Stimulated activated naive B cell treated with anti-CD40 and anti-IgM and Interleukin-4, amounts not matched to agents 10 μg/mL and 1 μg/mL and 100 μg/mL, for 72 hours (primary cell): ENCODE results near the gene SRPX2.

Source experiments
- ATAC-seq, 2 donors: fragments of 150-1000 bp; cut with Tn5 transposase; replicated peaks; 2 replicates each; pipeline ENCODE4 v1.10.0; 2021; ENCODE audit warnings: moderate library complexity in 1 of 2
- DNase-seq: peaks from one replicate; pipeline ENCODE4 v3.0.0; 2021
- H3K27ac Mint-ChIP-seq: one replicate; pipeline ENCODE4 v1.8.0; 2022; ENCODE audit warnings: mild to moderate bottlenecking, mixed read lengths
- H3K27me3 Mint-ChIP-seq, 2 donors: one replicate each; pipeline ENCODE4 v1.8.0; 2022; ENCODE audit warnings: mixed read lengths in 2 of 2
- H3K36me3 Mint-ChIP-seq, 2 donors: one replicate each; pipeline ENCODE4 v1.8.0; 2022; ENCODE audit warnings: mixed read lengths in 2 of 2, mild to moderate bottlenecking in 1 of 2
- H3K4me1 Mint-ChIP-seq, 2 donors: one replicate each; pipeline ENCODE4 v1.8.0; 2022; ENCODE audit warnings: mixed read lengths in 2 of 2, mild to moderate bottlenecking in 1 of 2
- H3K4me3 Mint-ChIP-seq, 2 donors: one replicate each; pipeline ENCODE4 v1.8.0; 2022; ENCODE audit warnings: mild to moderate bottlenecking in 2 of 2, mixed read lengths in 2 of 2, moderate library complexity in 1 of 2
- H3K9me3 Mint-ChIP-seq, 2 donors: one replicate each; pipeline ENCODE4 v1.8.0; 2022; ENCODE audit warnings: mixed read lengths in 2 of 2, mild to moderate bottlenecking in 1 of 2

SRPX2 gene

DNA sequence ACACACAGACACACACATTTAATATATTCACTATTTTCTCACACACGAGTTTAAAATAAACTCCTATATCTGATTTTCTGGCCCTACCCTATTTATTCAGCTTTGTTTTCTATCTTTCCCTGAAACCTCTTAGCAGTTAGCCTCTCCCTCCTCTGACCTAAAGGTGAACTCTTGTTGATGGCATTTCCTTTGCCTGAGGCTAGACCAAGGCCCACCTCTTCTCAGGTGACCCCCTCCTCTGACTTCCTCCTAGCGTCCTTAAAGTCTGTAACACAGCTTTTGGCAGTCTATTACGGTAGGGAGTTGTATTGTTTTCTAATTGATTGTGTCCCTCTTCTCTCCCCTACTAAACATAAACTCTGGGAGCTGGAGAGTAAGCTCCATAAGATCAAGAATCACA lies 1.7 kb upstream of the SRPX2 start:
- H3K36me3 Mint-ChIP-seq: no peaks in the 10 kb centered on the region
- H3K27me3 Mint-ChIP-seq: peaks cover 45 to 46% of the 10 kb centered on the region in 2 donors
- no peak overlapping the region for H3K4me3 Mint-ChIP-seq
- DNase-seq (no peak), ATAC-seq (no peak)
- no peak overlapping the region for H3K27ac Mint-ChIP-seq
- no peaks in the 10 kb centered on the region for H3K4me1 Mint-ChIP-seq
- H3K9me3 Mint-ChIP-seq: no peaks in the 10 kb centered on the region

DNA sequence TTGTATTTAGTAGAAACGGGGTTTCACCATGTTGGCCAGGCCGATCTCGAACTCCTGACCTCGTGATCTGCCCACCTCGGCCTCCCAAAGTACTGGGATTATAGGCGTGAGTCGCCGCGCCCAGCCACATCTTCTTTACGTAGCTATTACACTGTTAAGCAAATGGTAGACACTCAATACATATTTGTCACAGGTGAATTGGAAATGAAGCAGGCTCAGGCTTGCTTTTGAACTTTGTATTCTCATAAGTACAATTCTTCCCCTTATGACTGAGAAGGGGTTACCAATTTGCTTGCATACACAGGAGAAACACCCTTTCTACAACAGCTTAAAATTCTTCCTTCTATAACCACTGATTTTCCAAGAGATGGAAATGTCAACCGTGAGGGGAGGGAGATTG lies 787 bp upstream of the SRPX2 start:
- ATAC-seq: no peak
- no peak for DNase-seq
- no peaks in the 10 kb centered on the region for H3K36me3 Mint-ChIP-seq
- peaks cover 45 to 46% of the 10 kb centered on the region in 2 donors for H3K27me3 Mint-ChIP-seq
- no peak overlapping the region for H3K27ac Mint-ChIP-seq
- H3K4me1 Mint-ChIP-seq: no peaks in the 10 kb centered on the region
- H3K4me3 Mint-ChIP-seq: no peak overlapping the region
- no peaks in the 10 kb centered on the region for H3K9me3 Mint-ChIP-seq

DNA sequence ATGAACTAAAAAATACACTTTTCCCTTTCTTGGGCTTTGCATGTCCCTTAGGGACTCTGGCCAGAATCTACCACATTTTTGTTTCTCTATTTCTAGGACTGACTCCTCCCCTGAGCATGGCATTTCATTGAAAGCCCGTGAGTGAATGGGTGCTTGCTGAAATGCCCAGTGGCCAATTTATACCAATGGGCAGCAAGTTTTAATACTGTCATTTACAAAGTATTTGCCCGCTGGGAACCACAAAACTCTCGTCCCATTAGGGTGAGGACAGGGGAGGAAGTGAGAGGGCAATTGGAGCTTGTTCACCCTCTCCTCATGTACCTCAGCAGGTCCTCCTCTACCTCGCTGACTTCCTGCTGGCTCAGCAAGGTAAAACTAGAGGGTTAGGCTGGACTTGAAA lies 1.1 kb downstream of the SRPX2 start:
- DNase-seq (no peak), ATAC-seq (no peak)
- Mint-ChIP-seq H3K4me1 (no peaks in the 10 kb centered on the region), H3K4me3 (no peak overlapping the region), H3K27me3 (peaks cover 33% of the 10 kb centered on the region in 2 donors), H3K9me3 (no peaks in the 10 kb centered on the region), H3K36me3 (no peaks in the 10 kb centered on the region), H3K27ac (no peak overlapping the region)

DNA sequence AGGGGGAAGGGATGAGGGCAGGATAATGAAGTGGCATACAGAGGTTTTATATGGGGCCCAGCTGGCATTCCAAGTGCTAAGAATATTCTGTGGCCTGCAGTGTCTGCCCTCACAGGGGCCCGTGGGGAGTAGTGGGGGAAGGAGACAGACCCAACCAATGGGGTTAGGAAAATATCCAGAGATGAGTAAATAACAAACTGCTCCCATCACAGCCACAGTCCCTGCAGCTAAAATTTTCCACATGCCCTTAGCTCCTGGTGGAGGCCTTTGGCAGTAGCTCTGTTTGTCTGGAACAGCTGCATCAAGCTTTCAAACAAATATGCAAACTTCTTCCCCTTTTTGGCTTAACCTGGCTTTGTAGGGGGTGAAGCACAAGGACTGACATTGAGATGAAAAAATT lies 3.1 kb downstream of the SRPX2 start:
- Mint-ChIP-seq H3K9me3 (no peaks in the 10 kb centered on the region), H3K4me1 (no peaks in the 10 kb centered on the region), H3K27me3 (peaks cover 29 to 34% of the 10 kb centered on the region in 2 donors), H3K27ac (no peak overlapping the region), H3K36me3 (no peaks in the 10 kb centered on the region), H3K4me3 (no peak overlapping the region)
- DNase-seq (no peak), ATAC-seq (no peak)

DNA sequence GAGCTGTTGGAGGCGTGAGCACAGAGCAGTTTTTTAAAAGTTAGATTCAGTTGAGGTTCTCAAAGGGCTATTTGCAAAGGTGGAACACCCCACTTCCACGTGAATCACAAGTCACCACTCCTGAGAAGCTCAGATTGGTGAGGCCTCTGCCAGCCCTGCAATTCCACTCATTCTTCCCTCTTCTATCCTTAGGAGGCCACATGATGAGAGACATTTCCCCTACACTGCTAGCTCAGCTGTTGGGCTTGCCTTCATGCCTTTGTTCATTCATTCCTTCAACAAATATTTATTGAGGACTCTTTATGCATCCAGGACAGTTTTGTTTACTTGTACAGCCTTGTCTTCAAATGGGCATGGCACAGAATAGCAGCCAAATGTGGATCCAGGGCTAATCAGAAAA lies 3.7 kb downstream of the SRPX2 start:
- ATAC-seq (no peak), DNase-seq (no peak)
- Mint-ChIP-seq H3K4me1 (no peaks in the 10 kb centered on the region), H3K27ac (no peak overlapping the region), H3K36me3 (no peaks in the 10 kb centered on the region), H3K9me3 (no peaks in the 10 kb centered on the region), H3K27me3 (peaks cover 27 to 29% of the 10 kb centered on the region in 2 donors), H3K4me3 (no peak overlapping the region)

DNA sequence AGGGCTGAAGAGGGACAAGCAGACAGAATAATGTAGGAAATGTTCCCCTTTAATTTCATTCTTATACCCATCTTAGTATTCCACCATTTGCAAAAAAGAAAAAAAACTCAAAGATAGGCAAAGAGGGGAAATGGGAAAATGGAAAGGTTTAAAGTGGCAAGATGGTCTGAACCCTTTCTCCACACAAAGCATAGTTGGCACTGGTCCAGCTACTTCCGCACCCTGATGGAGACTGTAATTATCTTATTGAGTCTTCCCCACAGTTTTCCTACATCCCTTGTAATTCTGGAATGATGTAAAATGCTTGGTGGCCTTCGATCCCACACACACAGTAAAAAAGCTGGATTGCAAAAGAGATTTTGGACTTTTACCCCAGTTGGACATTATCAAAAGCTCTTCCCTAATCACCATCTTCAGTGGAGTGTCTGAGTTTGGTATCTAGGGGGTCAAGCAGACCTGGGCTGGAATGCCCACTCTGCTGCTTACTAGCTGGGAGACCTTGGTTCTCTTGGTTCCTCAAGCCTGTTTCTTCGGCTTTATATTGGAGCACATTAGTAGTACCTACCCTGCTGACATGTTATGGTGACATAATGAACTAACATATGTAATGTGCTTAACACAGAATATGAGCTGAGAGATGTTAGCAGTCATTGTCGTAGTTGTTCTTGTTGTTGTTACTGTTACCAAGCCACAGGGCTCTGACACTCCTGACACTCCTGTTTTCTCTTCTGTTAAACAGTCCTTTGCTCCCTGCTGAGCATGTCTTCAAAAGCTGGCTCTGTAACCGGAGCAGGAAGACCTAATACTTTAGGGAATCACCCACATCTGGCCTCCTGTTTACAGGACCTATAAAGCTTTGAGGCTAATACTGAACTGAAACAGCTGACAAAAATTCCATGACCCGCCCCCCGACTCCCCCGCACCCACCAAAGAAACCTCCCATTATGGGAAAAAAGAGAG lies 4.7 kb downstream of the SRPX2 start:
- DNase-seq (no peak), ATAC-seq (no peak)
- Mint-ChIP-seq H3K9me3 (no peaks in the 10 kb centered on the region), H3K4me1 (no peaks in the 10 kb centered on the region), H3K4me3 (no peak overlapping the region), H3K36me3 (peaks cover 0 to 1% of the 10 kb centered on the region in 2 donors), H3K27me3 (peaks cover 32 to 37% of the 10 kb centered on the region in 2 donors), H3K27ac (no peak overlapping the region)

DNA sequence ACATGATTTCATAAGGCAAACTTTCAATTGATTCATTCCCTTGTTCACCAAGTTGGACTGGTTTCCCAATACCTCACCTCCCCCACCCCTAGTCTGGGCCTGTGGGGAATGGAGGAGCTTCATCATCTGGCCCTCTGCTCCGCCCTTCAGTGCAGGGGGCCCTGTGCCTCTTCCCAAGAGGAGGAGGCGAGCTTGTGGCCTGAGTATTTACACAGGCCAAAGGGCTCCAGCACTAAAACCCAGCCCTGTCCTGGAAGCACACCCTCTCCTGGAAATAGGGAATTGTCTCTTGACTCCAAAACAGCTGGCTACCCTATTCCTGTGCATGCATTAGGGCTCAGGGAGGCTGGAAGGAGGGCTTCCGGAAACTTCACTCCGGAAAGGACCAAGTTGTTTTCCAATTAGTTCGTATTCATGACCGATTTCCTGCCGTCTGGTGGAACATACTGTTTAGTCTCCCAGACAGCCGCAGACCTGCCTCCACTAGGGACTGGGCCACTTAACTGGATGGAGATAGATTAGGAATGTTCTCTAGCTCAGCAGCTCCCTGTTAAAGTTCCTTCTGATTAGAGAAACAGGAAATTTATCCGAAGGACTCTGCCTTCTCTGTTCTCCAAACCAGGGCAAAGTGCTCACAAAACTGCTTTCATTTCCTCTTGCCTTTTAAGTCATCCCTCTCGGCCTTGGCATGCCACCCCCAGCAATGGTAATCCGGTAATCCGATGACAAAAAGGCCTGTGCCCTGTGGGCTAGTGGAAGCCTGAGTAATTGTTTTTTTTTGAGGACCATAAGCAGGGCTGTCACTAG lies 5.8 kb downstream of the SRPX2 start:
- Mint-ChIP-seq H3K27me3 (peaks cover 23 to 29% of the 10 kb centered on the region in 2 donors), H3K4me3 (no peak overlapping the region), H3K4me1 (no peaks in the 10 kb centered on the region), H3K36me3 (peaks cover 0 to 1% of the 10 kb centered on the region in 2 donors), H3K9me3 (no peaks in the 10 kb centered on the region), H3K27ac (no peak overlapping the region)
- peak; percentile 36 to 64 for ATAC-seq
- DNase-seq: no peak

DNA sequence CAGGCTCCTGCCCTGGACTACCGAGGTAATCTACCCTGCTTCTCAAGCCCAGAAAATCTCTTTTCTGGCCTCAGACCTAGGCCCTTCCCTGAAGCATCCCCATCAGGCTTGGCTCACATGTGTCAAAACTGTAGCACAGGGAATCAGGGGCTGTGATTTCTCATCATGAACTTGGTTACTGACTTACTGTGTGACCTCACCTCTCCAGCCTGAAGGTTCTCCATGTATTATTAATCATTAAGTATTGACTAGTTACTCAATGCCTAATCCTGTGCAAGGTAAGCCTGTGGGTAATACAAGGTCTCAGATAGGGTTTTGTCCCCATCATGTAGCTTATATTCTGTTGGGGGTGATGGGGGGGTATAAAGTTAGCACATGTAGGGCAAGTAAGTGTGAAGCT lies 6.8 kb downstream of the SRPX2 start:
- no peak for DNase-seq
- H3K9me3 Mint-ChIP-seq: no peaks in the 10 kb centered on the region
- H3K4me1 Mint-ChIP-seq: no peaks in the 10 kb centered on the region
- H3K27me3 Mint-ChIP-seq: peaks cover 17 to 25% of the 10 kb centered on the region in 2 donors
- H3K36me3 Mint-ChIP-seq: peaks cover 0 to 1% of the 10 kb centered on the region in 2 donors
- no peak overlapping the region for H3K27ac Mint-ChIP-seq
- H3K4me3 Mint-ChIP-seq: no peak overlapping the region
- ATAC-seq: no peak

DNA sequence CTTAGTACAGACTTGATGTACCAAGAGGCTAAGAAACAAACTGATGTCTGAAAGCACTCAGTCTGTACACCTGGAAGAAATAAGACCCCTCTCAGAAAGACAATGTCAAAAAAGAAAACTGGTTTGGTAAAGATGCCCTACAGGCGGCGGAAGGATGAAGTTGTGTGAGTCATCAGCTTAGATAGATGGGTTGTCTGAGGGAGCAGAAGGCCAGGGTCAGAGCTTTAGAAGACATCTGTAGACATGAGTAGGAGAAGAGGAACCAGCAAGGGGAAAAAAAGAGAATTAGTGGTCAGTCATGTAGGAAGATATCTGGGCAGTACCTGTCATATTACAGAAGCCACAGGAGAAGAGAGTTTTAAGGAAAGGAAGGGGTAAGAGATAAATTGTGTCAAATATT lies 8.3 kb downstream of the SRPX2 start:
- Mint-ChIP-seq H3K9me3 (no peaks in the 10 kb centered on the region), H3K4me1 (no peaks in the 10 kb centered on the region), H3K27me3 (peaks cover 17 to 21% of the 10 kb centered on the region in 2 donors), H3K4me3 (no peak overlapping the region), H3K27ac (no peak overlapping the region), H3K36me3 (peaks cover 0 to 1% of the 10 kb centered on the region in 2 donors)
- no peak for DNase-seq
- ATAC-seq: no peak

DNA sequence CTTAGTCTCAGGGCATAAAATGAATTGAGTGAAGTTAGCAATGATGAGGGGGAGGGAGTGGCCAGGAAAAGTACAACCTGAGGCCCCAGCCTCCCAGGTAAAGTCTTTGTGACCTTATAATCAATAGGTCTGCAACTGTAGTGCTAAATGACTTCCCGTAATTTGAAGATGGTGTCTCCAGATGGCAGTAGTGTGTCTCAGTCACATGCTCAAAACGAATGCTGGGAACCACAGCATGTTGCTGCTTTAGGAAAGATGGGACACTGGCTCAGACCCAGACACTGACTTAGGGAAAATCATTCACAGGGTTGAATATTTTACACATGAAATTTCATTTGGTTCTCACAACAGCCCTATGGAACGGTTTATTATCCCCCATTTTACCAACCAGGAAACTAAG lies 10.3 kb downstream of the SRPX2 start:
- peaks cover 0 to 1% of the 10 kb centered on the region in 2 donors for H3K36me3 Mint-ChIP-seq
- no peaks in the 10 kb centered on the region for H3K9me3 Mint-ChIP-seq
- peaks cover 4 to 7% of the 10 kb centered on the region in 2 donors for H3K4me1 Mint-ChIP-seq
- H3K27ac Mint-ChIP-seq: no peak overlapping the region
- no peak for DNase-seq
- no peak for ATAC-seq
- no peak overlapping the region for H3K4me3 Mint-ChIP-seq
- H3K27me3 Mint-ChIP-seq: peaks cover 23 to 29% of the 10 kb centered on the region in 2 donors

DNA sequence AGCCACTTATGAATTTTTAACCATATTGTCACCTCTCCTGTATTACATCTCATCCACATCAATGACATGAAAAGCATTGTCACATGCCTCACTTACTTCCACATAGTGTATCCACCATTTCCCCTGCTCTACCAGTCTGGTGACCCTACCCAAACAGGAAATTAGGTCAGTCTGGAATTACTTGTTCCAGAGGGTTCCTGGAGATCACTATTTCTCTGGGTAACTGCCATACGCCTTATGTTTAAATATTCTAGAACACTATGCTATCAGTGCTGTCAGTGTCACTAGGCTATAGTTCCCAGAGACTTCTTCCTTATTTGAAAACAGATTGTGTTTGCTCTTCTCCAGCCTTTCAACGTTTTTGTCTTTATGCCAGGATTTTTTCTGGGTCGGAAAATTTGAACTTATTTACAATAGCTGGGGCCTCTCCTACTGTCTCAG lies 15.0 kb downstream of the SRPX2 start:
- Mint-ChIP-seq H3K4me3 (no peak overlapping the region), H3K4me1 (peaks cover 7 to 10% of the 10 kb centered on the region in 2 donors), H3K9me3 (no peaks in the 10 kb centered on the region), H3K27ac (no peak overlapping the region), H3K27me3 (peaks cover 15 to 24% of the 10 kb centered on the region in 2 donors), H3K36me3 (no peaks in the 10 kb centered on the region)
- ATAC-seq: no peak
- no peak for DNase-seq

DNA sequence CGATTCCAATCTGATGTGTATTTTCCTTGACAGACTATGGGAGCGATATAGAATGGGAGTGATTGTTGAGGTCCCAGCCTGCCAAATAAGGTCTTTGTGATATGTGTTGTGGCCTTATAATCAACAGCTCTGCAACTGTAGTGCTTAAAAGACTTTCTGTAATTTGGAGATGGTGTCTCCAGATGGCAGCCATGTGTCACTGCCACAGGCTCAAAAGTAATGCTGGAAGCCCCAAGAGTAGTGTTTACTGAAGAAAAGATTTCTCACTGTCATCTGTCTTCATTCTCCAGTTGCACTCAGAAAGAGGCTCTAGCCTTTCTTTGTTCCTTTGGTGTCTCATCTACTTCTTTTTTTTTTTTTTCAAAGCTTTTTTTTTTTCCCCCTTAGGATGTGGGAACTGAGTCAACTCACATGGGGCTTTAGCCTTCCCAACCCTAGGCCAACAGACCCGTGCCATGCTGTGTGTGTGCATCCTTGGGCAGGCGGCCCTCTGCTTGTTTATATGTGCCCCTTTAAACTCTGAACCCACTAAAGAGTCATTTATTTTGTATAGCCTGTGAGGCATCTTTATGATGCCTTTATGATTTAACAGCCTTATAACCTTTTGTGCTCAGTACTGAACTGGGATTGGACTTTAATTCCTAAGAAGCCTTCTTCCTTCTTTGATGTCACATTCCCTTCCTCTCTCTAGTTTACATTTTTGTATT lies 15.6 kb downstream of the SRPX2 start:
- DNase-seq (no peak), ATAC-seq (no peak)
- Mint-ChIP-seq H3K9me3 (no peaks in the 10 kb centered on the region), H3K4me1 (peaks cover 7 to 10% of the 10 kb centered on the region in 2 donors), H3K36me3 (no peaks in the 10 kb centered on the region), H3K4me3 (no peak overlapping the region), H3K27me3 (peaks cover 21 to 24% of the 10 kb centered on the region in 2 donors), H3K27ac (no peak overlapping the region)

DNA sequence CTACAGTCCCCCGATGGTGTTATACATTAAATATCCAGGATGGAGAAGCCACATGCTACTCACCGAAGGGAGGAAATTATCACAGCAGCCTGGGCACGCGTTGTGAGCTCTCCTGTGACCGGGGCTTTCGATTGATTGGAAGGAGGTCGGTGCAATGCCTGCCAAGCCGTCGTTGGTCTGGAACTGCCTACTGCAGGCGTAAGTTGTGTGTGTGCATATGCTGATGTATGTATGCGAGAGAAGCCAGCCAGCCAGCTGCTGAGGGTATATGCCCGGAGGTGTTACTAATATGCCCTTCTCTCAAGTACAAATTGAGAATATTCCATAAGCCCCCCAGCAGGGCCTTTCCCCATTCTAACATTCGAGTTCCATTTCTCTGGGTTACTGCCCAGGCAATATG lies 18.2 kb downstream of the SRPX2 start:
- Mint-ChIP-seq H3K27me3 (peaks cover 34 to 39% of the 10 kb centered on the region in 2 donors), H3K9me3 (no peaks in the 10 kb centered on the region), H3K4me3 (no peak overlapping the region), H3K27ac (no peak overlapping the region), H3K4me1 (peaks cover 7 to 10% of the 10 kb centered on the region in 2 donors), H3K36me3 (no peaks in the 10 kb centered on the region)
- no peak for ATAC-seq
- no peak for DNase-seq

DNA sequence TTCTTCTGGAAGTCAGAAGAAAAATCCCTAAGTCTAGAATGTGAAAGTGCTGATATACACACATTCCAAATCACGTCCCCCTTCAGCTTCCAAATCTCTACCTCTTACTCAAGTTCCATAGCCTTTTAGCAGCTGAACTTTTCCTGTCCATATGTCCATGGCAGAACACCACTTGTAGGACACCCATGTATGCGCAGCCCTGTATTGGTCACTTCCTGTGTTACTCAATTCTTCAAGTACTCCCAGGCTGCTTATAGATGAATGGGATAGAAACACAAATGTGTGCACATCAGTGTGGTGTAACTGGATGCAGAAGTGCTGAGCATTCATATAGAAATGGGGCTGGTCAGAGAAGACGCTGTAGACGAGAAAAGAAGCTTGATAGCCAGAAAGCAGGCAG lies 18.8 kb downstream of the SRPX2 start:
- Mint-ChIP-seq H3K4me3 (no peak overlapping the region), H3K36me3 (no peaks in the 10 kb centered on the region), H3K4me1 (peaks cover 7 to 10% of the 10 kb centered on the region in 2 donors), H3K27ac (no peak overlapping the region), H3K9me3 (no peaks in the 10 kb centered on the region), H3K27me3 (peaks cover 40% of the 10 kb centered on the region in 2 donors)
- ATAC-seq (no peak), DNase-seq (no peak)
